GM08714 (cell line): ENCODE measurements around the gene VPS54.
"Not testable (repeated sequence)": the region's sequence is repeated elsewhere in the genome, so short reads cannot be mapped to it uniquely, and the experiment has no call there.

Experiments used
- H3K4me3 ChIP-seq: fragments of 200-500 bp; sonication (Bioruptor generic); 2 replicates; pipeline ENCODE4 v1.5.1; 2014; ENCODE audit warnings: mild to moderate bottlenecking, low read length, inconsistent platforms
- ZNF274 ChIP-seq: IDR thresholded peaks from 2 replicates; pipeline ENCODE4 v1.6.1; 2012; ENCODE audit warnings: mild to moderate bottlenecking, low read depth, low read length

Gene VPS54

DNA sequence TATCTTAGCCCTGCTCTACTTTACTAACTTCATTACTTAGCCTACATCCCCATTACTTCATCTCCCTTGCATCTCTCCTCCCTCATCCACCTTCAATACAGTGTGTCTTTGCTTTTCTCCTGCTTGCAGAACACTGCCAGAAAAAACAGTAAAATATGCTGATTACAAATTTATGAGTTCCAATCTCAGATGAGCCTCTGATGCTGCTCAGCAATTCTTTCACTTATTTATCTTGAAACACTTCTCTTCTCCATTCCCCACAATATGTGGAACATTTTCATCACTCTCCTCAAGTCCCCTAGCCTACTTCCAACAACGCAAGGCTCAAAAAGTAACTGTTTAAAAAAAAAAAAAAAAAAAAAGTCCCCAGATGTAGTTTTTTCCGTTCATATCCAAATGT is 7.1 kb downstream of the VPS54 start:
- TF ChIP-seq ZNF274, result no peak
- no peak overlapping the region for H3K4me3 ChIP-seq

DNA sequence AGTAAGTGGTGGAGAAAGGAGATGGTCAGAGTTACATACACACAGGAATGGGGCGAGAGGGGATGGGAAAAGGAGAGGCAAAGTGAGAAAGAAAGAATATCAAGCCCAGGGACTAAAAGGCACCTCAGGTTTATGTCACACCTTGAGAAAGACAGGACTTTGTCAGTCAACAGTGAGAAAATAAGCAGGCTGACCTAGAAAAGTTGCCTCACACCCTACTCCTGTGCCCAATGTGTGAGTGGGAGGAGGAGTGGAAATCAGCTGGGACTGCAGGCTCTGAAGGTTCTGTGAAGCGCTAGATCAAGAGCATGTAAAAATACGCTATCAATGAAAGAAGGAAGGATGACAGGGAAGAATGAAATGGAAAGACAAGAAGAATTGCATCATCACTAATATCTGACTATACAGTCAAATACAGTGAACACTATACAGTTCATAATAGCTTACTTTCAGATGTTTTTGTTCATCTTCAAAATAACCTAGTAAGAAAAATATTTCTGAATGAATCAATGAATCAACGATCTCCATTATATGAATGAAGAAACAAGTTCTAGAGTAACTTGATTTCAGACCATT is 10.7 kb downstream of the VPS54 start:
- no peak overlapping the region for H3K4me3 ChIP-seq
- no peak for TF ChIP-seq ZNF274

GRCh38 chr2:64007924-64008323 is 11.3 kb downstream of the VPS54 start:
- no peak for TF ChIP-seq ZNF274
- H3K4me3 ChIP-seq, result no peak overlapping the region

DNA sequence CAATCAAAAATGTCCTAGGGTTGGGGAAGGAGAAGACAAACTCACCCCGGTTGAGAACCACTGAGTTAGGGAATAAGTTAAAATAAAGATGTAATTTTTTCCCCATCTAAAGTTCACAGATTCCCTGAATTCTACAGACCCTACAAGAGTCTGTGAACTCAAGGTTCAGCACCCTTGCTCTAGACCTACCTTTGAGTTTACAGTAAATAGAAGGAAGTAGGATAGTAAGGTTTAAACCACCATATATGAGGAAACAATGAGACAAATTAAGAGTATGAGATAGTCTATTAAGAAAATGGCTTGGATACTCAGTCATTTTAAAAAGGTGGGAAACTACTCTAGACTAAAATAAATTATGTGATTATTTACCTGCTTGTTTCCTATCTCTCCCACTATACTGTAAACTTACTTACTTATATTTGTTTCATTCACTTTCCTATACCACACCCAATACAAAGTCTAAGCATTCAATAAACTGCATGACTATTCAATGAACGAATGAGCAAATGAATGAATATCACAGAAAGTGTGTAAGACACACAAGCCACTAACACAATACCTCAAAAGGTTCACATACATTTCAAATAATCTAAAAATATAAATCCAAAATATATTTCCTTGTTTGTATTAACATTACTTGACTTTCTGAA is 13.4 kb downstream of the VPS54 start:
- H3K4me3 ChIP-seq, result no peak overlapping the region
- TF ChIP-seq ZNF274, result no peak

GRCh38 chr2:64003239-64003638 is 16.0 kb downstream of the VPS54 start:
- no peak for TF ChIP-seq ZNF274

GRCh38 chr2:64001382-64002101 is 17.7 kb downstream of the VPS54 start:
- H3K4me3 ChIP-seq, result no peak overlapping the region
- TF ChIP-seq ZNF274, result no peak

More at GRCh38 chr2:64003239-64003638, 16.0 kb downstream of the VPS54 start:
- H3K4me3 ChIP-seq, result no peak overlapping the region

GRCh38 chr2:64000630-64001381 is 18.4 kb downstream of the VPS54 start:
- TF ChIP-seq ZNF274, result no peak
- H3K4me3 ChIP-seq, result no peak overlapping the region

DNA sequence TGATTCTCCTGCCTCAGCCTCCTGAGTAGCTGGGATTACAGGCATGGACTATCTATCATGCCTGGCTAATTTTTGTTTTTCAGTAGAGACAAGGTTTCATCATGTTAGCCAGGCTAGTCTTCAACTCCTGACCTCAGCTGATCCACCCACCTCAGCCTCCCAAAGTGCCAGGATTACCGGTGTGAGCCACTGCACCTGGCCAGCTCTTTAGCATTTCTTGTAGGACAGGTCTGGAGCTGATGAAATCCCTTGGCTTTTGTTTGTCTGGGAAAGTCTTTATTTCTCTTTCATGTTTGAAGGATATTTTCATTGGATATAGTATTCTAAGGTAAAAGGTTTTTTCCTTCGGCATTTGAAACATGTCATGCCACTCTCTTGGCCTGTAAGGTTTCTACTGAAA is 20.2 kb downstream of the VPS54 start:
- no peak for TF ChIP-seq ZNF274
- no peak overlapping the region for H3K4me3 ChIP-seq

DNA sequence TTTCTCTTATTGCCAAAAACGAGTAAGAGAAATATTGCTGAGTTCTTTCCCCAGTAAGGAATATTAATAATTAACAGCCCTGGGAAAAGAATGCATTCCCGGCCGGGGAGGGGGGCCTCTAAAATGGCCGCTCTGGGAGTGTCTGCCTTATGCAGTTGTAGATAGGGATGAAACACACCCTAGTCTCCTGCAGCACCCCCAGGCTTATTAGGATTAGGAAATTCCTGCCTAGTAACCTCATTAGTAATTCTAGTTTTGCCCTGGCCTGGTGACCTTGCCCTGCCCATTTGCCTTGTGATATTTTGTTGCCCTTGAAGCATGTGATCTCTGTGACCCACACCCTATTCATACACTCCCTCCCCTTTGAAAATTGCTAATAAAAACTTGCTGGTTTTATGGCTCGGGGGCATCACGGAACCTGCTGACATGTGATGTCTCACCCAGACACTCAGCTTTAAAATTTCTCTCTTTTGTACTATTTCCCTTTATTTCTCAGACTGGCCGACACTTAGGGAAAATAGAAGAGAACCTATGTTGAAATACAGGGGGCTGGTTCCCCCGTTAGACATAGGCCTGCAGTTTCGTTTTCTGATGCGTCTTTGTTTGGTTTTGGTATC is 22.5 kb downstream of the VPS54 start:
- not testable (repeated sequence) for H3K4me3 ChIP-seq

GRCh38 chr2:63994329-63995070 is 24.7 kb downstream of the VPS54 start:
- H3K4me3 ChIP-seq, result not testable (repeated sequence)

DNA sequence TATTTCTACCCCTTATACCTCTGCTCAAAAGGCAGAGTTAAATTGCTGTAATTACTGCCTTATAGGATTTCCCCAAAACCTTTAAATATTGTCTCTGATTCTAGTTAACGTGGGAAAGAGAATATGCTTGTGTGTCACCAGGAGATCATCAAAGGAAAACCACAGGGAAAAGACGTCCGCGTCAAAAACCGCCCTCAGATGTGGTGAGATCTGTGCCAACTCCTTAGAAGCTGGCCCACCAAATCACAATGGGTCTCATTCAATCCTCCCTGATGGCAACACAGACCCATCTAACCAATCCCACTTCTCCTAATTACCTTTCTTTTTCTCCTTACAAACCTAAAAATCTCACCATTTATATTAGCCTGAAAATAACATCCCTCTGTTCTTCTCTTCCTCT is 25.4 kb downstream of the VPS54 start:
- H3K4me3 ChIP-seq, result no peak overlapping the region
- TF ChIP-seq ZNF274, result no peak

DNA sequence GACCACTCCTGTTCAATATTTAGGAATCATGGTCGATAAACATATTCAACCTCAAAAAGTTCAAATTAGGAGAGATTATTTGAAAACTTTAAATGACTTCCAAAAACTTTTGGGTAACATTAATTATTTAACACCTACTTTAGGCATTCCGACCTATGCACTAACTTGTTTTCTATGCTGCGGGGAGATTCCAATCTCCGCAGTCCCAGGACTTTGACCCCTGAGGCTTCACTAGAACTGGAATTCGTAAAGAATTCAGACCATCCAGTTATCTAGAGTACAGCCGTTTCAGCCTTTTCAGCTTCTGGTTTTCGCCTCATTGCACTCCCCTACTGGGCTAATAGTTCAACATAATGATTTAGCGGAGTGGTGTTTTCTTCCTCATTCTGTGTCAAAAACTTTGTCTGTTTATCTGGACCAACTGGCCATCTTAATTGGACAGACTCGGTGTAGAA is 26.1 kb downstream of the VPS54 start:
- not testable (repeated sequence) for H3K4me3 ChIP-seq

- H3K4me3 ChIP-seq, result no peak overlapping the region
- TF ChIP-seq ZNF274, result no peak
Measured at GRCh38 chr2:63992061-63992685, 27.1 kb downstream of the VPS54 start.

DNA sequence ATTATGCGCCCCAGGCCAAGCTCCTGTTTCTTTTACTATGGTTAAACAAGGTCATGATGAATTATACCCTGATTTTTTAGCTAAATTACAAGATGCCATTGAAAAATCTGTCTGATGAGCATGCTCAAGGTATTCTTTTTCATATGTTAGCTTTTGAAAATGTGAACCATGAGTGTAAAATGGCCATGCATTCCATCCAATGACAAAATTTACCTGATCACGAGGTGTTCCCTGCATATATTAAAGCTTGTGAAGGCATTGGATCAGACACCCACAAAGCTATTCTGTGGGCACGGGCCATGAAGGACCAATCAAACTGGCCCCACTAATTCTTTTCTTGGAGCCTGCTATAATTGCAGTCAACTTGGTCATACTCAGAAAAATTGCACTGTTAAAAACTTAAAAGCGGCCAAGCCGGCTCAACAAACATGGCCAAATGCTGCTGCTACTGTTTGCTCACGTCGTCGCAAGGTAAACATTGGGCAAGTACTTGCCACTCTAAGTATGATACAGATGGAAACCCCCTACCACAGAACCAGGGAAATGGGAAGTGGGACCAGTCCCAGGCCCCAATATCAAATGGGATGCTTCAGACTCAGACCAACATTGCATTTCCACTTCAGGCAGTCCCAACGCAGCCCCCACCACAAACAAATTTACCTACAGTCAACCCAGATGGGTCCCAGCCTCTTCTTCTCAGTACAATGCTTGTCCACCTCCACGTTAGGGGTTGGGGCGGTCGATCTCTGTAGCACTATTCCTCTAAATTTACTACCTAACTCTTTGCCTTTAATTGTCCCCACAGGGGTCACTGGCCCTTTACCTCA is 27.8 kb downstream of the VPS54 start:
- not testable (repeated sequence) for H3K4me3 ChIP-seq
